GM20431 (cell line): ENCODE data around the gene RLN3.

Source experiments
- in situ Hi-C: fragments of 300-500 bp; cut with MseI, MboI; formaldehyde crosslinking; loops from one replicate; pipeline ENCODE4 v1.15.0; 2020; ENCODE audit warnings: low sequenced_read_pairs; ENCODE audit not compliant: unreplicated experiment

RLN3 gene

DNA sequence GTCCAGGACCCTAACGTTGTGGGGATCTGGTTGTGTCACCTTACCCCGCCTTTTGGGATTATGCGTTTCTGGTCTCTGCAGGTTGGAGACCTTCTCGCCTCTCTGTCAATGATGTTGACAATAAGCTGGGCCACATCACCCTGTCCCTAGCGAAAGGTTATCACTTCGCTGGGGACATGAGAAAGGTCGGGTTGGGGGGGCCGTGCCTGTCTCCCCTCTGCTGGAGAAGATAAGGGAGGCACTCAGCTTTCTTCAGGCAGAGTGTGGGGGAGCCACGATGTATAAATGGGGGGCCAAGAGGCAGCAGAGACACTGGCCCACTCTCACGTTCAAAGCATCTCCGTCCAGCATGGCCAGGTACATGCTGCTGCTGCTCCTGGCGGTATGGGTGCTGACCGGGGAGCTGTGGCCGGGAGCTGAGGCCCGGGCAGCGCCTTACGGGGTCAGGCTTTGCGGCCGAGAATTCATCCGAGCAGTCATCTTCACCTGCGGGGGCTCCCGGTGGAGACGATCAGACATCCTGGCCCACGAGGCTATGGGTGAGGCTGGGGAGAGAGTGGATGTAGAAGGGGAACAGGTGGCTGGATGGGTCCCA, at the start of gene RLN3:
RLN3 (plus strand) TSS at position 293 of the 595 bp plus-strand sequence; CDS start at position 350, 57 bp downstream.
- in situ Hi-C loops: no loop called here

DNA sequence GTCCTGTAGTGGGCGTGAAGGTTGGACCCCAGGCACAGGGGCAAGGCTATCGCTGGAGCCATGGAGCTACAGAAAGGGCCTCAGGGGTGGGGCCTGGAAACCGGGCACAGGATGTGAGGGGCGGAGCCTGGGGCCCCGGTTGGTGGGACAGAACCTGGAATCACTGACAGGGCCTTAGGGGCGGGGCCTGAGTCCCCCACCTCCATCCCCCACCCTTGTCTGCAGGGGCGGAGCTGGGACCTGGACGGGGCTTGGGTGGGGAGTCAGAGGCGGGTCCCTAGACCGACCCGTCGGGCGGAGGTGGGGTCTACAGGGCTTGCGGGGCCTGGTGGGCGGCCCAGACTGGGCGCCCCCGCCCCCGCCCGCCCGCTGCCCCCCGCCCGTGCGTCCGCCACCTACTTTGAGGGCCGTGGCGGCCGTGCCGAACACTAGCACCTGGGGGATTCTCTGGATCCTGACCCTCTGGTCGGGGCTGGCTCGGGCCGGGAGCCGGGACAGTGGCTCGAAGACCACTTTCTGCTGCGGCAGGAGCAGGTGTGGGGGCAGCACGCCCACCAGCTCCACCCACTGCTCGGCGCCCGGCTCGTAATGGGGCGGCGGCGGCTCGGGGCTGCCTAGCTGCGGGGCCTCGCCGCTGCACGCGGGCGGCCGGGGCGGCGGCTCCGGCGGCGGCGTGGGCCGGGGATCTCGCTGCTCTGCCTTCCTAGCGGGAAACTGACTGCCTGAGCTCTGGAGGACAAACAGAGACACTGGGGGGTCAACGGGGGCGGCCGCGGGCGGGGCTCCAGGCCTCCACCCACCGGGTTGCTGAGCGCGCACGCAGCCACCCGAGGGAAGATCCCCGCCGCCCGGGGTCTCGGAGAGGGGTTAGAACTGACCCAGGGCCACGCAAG, 49.4 kb upstream of the RLN3 start:
- in situ Hi-C loops: no loop called here

DNA sequence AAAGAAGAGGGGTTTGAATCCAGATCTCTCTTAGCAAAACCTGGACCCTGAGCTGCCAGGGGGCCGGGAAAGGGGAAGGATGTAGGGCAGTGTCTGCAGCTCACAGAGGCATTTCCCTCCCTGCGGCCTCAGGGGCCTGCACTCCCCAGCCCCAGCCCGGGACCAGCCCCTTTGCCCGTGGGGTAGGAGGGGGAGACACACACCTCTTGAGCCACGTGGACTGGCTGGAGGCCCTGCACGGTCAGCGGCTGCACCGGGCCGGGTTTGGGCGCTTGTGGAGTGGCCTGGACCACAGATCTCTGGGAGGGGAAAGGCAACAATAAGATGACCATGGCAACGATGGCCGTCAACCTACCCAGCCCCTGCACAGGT, 48.7 kb upstream of the RLN3 start:
- in situ Hi-C loops: no loop called here

GRCh38 chr19:13979686-13980085, 48.3 kb upstream of the RLN3 start:
- in situ Hi-C loops: no loop called here

GRCh38 chr19:13980340-13980739, 47.6 kb upstream of the RLN3 start:
- in situ Hi-C loops: no loop called here

GRCh38 chr19:13981021-13981420, 46.9 kb upstream of the RLN3 start:
- in situ Hi-C loops: no loop called here

DNA sequence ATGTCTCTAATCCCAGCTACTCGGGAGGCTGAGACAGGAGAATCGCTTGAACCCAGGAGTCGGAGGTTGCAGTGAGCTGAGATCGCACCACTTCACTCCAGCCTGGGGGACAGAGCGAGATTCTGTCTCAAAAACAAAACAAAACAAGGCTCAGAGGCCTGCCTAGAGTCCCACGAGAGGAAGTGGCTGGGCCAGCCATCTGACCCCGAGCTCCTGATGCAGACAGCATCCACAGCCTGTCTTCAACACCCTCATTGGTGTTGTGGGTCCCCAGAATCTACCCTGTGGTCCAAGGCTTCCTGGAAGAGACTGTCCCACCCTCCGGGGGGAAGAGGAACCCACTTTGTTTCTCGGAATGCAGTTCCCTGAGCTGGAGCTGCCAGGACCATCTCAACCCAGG, 46.5 kb upstream of the RLN3 start:
- in situ Hi-C loops: no loop called here

GRCh38 chr19:13981988-13982501, 45.9 kb upstream of the RLN3 start:
- in situ Hi-C loops: no loop called here

DNA sequence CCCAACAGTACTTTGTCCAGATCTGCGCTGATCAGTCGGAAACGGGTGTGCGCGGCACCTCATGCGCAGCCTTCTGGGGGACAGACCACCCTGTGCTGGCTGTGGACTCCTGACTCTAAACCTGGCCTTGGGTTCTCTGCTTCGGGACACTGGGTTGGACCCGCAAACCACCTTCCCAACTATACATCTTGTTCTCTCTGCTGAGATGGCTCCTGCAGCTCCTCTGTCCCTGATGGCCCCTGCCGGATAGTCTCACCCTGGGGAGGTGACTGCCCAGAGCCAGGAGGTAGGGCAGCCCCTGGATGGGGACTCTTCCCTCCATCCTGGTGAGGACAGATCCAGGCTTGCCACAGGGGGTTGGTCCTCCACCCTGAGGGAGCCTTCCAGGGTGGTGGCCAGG, 45.2 kb upstream of the RLN3 start:
- in situ Hi-C loops: no loop called here

DNA sequence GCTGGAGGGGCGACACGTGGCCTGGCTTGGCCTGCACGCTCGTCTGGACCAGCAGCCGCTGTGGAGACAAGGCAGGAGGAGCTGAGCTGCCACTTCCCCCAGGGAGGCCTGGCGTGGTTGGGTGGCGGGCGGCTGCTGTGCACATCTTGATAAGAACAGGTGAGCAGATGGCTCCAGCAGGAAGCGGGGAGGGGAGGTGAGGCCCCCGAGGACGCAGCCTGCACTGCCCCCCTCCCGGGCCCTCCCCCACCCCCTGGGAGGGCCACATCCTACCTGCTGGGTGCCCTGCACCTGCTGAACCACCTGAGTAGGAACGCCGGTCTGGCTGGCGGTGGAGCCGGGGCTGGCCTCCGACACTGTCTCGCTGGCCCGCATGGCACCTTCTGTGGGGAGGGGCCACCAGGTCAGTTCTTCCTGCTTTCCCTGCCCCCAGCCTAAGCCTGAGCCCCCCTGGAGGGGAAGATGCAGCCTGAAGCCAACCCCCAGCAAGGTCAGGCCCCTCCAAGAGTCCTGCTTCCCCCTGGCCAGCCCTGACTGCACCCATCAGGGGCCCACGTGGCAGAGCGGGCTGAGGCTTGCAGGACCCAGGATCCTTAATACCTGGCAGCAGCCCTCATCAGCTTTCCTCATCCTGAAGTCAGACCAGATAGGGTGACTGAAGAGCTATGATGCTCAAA, 44.6 kb upstream of the RLN3 start:
- in situ Hi-C loops: no loop called here

GRCh38 chr19:13984186-13984585, 43.8 kb upstream of the RLN3 start:
- in situ Hi-C loops: no loop called here

GRCh38 chr19:13984875-13985741, 42.8 kb upstream of the RLN3 start:
- in situ Hi-C loops: no loop called here

DNA sequence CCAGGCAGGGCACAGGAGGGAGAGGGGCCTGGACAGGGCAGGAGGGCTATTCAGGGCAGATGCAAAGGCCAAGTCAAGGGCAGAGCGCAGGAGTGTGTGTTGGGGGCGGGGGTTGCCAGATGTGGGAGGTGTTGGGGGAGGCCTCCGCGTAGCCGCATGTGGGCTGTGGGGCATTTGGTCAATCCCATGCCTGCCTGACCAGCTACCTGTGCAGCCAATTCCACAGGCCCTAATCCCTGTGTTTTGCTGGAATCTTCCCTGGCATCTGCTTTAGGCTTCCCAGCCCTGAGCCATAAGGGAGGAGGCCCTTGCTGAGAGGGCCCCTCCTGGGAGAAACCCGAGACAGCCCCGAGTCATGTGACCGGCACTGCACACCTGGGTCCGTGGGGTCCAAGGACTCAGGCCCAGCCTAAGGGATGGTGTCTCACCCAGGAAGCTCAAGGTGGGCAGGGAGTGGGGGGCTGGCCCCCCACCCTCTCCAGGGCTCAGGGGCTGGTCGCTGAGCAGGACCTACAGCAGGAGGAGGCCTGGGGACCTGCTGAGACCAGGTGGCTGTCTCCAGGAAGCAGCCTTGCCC, 42.1 kb upstream of the RLN3 start:
- in situ Hi-C loops: no loop called here

DNA sequence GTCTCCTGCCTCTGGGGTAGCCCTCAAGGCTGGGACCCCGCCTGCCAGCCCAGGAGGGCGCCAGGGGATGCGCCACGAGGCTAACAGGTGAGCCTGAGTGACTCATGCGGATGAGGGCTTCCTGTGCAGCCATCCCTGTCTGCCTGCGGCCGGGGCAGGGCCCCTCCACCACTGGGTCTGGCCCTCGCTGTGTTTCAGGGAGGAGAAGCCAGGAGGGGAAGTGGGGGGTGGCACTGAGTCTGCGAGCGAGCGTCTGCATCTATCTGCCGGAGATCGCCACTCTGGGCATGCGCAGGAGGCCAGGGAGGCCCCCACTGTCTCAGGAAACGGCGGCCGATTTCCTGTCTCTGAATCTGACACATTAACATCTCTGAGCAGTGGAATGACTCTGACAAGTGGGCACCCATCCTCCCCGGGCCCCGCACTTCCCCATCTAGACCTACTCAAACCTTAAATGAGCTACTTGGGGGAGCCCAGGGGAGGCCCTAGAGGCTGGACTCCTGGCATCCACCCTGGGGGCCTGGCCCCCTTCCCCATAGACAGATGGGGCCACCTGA, 41.5 kb upstream of the RLN3 start:
- in situ Hi-C loops: no loop called here

DNA sequence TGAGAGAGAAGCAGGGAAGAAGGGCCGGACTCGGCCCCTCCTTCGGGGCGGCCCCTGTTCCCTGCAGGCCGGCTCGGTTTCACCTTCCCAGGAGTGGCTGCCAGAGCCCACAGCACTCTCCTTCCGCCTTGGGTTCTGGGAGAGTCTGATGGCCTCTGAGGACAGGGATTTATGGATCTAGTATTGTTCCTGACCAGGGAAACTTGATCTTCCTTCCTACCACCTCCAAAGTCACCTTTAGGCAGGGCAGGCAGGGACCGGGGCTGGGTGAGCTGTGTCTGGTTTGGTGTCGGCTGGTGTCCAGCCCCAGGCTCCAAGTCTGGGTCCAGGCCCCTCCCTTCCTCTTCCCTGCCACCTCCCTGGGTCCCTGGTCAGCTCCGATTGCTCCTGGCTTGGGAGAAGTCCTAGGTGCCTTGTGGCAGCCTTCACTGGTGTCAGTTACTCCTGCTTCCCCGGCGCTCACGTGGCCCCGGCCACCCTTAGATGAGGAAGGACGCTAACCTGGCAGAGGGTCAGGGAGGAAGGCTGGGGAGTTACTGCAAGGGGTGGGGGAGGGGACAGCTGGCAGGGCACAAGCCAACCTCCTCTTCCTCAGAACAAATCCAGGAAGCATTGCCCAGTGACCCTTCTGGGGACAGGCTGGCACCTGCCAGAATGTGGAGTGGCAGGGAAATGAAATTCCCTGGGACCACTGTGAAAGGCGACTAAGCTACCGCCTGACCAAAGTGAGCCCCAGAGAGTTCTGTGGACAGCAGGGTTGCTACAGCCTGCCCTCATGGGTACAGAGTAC, 40.7 kb upstream of the RLN3 start:
- in situ Hi-C loops: no loop called here

- in situ Hi-C loops: no loop called here
Observed at GRCh38 chr19:13989487-13989886, 38.5 kb upstream of the RLN3 start.

DNA sequence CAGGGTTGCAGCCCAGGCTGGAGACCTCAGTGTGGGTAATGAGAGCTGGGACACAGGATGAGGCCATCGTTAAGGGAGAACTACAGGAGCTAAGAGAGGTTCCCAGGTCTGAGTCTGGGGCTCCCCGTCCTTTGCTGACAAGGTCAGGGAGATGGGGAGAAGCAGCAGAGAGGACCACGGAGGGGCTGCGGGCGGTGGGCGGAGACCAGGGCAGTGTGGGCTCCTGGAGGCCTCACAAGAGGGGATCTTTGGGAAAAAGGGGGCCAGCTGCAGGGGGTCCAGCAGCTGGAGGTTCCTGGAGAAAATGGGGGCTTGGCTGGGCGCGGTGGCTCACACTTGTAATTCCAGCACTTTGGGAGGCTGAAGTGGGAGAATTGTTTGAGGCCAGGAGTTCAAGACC, 37.9 kb upstream of the RLN3 start:
- in situ Hi-C loops: no loop called here

DNA sequence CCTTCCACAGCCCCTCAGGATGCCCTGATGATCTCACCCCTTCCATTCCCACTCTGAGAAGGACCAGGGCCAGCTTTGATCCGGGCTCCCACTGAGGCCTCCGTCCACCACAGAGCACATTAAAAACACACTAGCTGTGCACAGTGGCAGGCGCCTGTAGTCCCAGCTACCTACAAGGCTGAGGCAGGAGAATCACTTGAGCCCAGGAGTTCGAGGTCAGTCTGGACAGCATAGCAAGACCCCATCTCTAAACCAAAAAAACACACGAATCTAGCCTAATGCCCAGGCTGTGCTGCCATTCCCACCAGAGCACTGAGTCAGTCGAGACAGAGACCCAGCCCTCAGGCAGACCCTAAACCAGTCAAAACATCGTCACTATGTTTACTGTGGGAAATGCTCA, 35.9 kb upstream of the RLN3 start:
- in situ Hi-C loops: no loop called here
